ENCODE data around the gene RELL2.

DNA sequence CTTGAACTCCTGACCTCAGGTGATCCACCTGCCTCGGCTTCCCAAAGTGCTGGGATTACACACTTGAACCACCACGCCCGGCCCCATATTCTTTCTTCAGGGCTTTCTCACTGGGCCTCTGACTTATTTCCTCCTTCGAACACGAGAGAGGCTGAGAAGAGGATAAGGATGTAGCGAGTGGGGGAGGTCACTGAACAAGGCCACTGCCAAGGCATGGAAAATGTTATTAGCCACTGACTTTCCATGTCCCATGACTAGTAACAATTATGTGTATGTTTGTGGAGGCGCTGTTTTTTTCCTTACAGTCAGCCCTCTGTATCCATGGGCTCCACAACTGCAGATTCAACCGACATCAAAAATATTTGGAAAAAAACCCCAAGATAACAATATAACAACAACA lies 26.7 kb downstream of the RELL2 start:
- TF ChIP-seq, protein P1, sequence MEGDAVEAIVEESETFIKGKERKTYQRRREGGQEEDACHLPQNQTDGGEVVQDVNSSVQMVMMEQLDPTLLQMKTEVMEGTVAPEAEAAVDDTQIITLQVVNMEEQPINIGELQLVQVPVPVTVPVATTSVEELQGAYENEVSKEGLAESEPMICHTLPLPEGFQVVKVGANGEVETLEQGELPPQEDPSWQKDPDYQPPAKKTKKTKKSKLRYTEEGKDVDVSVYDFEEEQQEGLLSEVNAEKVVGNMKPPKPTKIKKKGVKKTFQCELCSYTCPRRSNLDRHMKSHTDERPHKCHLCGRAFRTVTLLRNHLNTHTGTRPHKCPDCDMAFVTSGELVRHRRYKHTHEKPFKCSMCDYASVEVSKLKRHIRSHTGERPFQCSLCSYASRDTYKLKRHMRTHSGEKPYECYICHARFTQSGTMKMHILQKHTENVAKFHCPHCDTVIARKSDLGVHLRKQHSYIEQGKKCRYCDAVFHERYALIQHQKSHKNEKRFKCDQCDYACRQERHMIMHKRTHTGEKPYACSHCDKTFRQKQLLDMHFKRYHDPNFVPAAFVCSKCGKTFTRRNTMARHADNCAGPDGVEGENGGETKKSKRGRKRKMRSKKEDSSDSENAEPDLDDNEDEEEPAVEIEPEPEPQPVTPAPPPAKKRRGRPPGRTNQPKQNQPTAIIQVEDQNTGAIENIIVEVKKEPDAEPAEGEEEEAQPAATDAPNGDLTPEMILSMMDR (IDR thresholded peaks at IDR 0.05; ENCODE audit: poor library complexity) = no peak
- TF ChIP-seq EZH2 (IDR thresholded peaks at IDR 0.05; ENCODE audit: borderline replicate concordance) (no peak), EZH2phosphoT487 (IDR thresholded peaks at IDR 0.05; ENCODE audit: low read depth, severe bottlenecking, unreplicated experiment) (no peak)

Data from hepatocyte (in vitro differentiated cells).